Natural killer cell treated with Interleukin-12 subunit alpha and Interleukin-12 subunit beta and Interleukin-15 and Interleukin-18, amount 100 ng/mL, for 72 hours (primary cell): ENCODE data around the gene CTSD. TPM values are rescaled to one million over a fixed set of nuclear protein-coding genes. Genes with fewer than 3 reads are reported as not detected.

Experiments used
- ATAC-seq, 2 donors: fragments of 150-1000 bp; cut with Tn5 transposase in 1 of 2; sonication (Bioruptor Pico), chemical (Tn5 transposase) in 1 of 2; 2 replicates each; pipeline ENCODE4 v1.10.0; 2021
- DNase-seq: peaks from one replicate; pipeline ENCODE4 v3.0.0; 2022; ENCODE audit warnings: low spot score
- H3K27ac Mint-ChIP-seq, 2 donors: 1 replicate in 1 of 2; 2 replicates in 1 of 2; pipeline ENCODE4 v1.8.0; 2022; ENCODE audit warnings: mixed read lengths in 2 of 2, mild to moderate bottlenecking in 1 of 2, moderate library complexity in 1 of 2
- H3K27me3 Mint-ChIP-seq, 2 donors: 1 replicate in 1 of 2; 2 replicates in 1 of 2; pipeline ENCODE4 v1.8.0; 2022; ENCODE audit warnings: mixed read lengths in 2 of 2
- H3K36me3 Mint-ChIP-seq: one replicate; pipeline ENCODE4 v1.8.0; 2022; ENCODE audit warnings: mixed read lengths
- H3K4me1 Mint-ChIP-seq, 2 donors: 1 replicate in 1 of 2; 2 replicates in 1 of 2; pipeline ENCODE4 v1.8.0; 2022; ENCODE audit warnings: low read depth in 2 of 2, mixed read lengths in 2 of 2, mild to moderate bottlenecking in 1 of 2
- H3K4me3 Mint-ChIP-seq: one replicate; pipeline ENCODE4 v1.8.0; 2022; ENCODE audit warnings: mixed read lengths
- H3K9me3 Mint-ChIP-seq: 2 replicates; pipeline ENCODE4 v1.8.0; 2022; ENCODE audit warnings: mixed read lengths
- total RNA-seq, 2 donors: library from RNA; stranded (reverse); gene quantifications; one replicate each; pipeline ENCODE4 v1.2.3, GENCODE V29; 2022

Gene CTSD
- total RNA-seq, 2 donors from 2014 or later: 350 to 592 TPM

DNA sequence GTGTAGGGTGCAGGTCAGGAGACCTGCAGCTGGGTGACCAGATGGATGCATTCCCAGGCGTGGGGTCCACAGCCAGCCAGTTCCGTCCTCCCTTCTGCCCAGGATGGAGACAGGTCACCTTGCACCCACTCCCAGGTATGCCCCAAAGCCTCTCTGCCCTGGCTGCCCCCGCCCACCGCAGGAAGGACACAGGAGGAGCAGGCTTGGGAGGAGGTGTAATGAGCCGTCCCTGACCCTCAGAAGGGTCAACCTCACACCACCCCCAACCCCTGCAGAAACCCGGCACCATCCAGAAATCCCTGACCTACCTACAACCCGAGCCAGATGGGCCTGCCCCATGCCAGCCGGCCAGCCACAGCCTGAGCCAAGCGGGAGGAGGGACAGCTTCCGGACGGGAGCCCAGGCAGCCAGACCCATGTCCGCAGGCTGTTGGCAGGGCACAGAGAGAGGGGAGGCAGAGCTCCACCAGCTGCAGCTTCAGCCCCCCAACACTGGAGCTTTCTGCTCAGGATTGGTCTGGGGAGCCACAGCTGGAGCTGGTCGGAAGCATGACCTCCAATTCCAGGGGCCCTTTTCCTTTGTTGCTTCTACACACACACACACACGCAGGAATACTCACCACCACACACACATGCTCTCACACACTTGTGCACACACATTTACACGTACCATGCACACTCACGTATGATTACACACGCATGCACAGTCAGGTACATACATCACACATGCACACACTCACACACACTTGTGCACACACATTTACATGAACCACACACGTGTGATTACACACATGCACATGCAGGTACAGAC is 18.6 kb downstream of the CTSD start:
- ATAC-seq (no peak), DNase-seq (no peak)
- Mint-ChIP-seq H3K4me3 (no peak overlapping the region), H3K27me3 (peaks cover 0 to 5% of the 10 kb centered on the region in 2 donors), H3K36me3 (peaks cover 6% of the 10 kb centered on the region), H3K9me3 (peaks cover 8% of the 10 kb centered on the region), H3K27ac (no peak overlapping the region), H3K4me1 (peaks cover 19 to 24% of the 10 kb centered on the region in 2 donors)

DNA sequence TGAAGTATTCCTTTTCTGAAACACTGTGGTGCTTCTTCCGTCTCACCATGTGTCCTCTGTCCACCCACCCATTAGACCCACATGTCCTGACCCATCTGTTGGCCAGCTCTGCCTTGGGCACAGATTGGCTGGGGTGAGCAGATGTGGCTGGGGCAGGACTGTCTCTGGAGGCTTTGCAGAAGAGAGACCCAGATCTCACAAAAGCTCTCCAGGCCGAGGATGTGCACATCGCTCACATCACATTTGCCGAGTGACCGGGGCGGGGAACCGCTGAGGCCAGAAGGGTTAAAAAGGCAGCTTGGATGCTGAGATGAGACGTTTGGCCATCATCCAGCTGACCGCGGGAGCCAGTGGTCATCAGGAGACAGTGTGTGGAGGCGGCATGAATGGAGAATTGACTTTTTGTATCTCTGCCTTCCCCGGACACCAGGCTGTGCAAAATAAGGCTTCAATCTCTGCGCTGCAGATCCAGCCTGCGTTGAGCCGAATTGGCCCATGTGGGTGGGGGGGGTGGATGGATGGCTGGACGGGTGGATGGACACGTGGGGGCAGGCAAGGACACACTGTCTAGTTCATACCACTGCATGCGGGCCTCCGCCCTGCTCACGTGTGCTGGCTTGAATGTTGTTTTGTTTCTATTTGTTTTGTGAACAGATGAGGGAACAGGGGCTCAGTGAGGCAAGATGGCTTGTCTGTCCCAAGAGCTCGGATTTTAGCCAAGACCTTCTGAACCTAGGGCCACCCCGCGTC is 19.4 kb downstream of the CTSD start:
- no peak for ATAC-seq
- no peak for DNase-seq
- Mint-ChIP-seq H3K27ac (no peak overlapping the region), H3K4me1 (peaks cover 11 to 20% of the 10 kb centered on the region in 2 donors), H3K27me3 (peaks cover 0 to under 1% of the 10 kb centered on the region in 2 donors), H3K9me3 (peaks cover 8% of the 10 kb centered on the region), H3K36me3 (peaks cover 6% of the 10 kb centered on the region), H3K4me3 (no peak overlapping the region)

DNA sequence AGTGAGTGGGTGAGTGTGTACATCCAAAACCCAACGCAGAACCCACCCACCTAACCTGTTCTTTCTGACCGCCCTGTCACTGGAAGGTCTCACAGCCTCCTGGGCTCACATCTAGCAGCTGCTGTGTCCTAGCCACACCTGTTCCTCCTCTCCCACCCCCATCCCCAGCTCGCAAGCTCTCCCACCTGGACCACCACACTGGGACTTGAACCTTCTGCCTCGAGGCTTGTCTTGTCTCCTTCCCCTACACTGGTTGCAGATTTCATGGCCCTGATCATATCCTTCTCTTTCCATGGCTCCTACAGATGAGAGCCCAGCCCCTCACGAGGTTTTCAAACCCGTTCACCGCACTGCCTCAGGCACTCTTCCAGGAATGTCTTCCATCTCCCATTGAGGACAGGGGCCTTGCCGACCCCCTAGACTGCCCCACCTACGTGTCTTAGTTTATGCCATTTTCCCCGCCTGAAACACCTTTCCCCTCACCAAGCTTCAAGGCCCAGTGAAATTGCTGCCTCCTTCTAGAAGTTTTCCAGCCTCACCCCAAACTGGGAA is 20.1 kb downstream of the CTSD start:
- H3K27me3 Mint-ChIP-seq: peaks cover 0 to 4% of the 10 kb centered on the region in 2 donors

DNA sequence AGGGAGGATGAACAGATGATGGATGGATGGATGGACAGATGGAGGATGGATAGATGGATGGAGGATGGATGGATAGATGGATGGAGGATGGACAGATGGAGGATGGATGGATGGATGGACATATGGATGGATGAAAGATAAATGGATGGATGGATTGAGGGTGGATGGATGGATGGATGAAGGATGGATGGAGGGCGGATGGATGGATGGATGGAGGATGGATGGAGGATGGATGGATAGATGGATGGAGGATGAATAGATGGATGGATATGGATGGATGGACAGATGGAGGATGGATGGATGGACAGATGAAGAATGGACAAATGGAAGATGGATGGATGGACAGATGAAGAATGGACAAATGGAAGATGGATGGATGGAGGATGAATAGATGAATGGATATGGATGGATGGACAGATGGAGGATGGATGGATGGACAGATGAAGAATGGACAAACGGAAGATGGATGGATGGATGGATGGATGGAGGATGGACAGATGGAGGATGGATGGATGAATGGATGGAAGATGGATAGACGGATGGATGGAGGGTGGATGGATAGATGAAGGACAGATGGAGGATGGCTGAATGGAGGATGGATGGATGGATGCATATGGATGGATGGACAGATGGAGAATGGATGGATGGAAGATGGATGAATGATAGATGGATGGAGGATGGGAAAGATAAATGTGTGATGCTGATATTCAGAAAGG is 20.7 kb downstream of the CTSD start:
- DNase-seq: no peak
- H3K36me3 Mint-ChIP-seq: peaks cover 6% of the 10 kb centered on the region
- peaks cover 6% of the 10 kb centered on the region in 2 donors for H3K27me3 Mint-ChIP-seq
- no peak overlapping the region for H3K4me3 Mint-ChIP-seq
- ATAC-seq: no peak
- no peak overlapping the region for H3K27ac Mint-ChIP-seq
- H3K4me1 Mint-ChIP-seq: peaks cover 11 to 21% of the 10 kb centered on the region in 2 donors
- peaks cover 8% of the 10 kb centered on the region for H3K9me3 Mint-ChIP-seq

More for the DNA sequence above, 20.1 kb downstream of the CTSD start:
- Mint-ChIP-seq H3K4me3 (no peak overlapping the region), H3K36me3 (peaks cover 6% of the 10 kb centered on the region), H3K4me1 (peaks cover 11 to 20% of the 10 kb centered on the region in 2 donors), H3K9me3 (peaks cover 8% of the 10 kb centered on the region), H3K27ac (no peak overlapping the region)
- DNase-seq: no peak
- ATAC-seq: no peak

DNA sequence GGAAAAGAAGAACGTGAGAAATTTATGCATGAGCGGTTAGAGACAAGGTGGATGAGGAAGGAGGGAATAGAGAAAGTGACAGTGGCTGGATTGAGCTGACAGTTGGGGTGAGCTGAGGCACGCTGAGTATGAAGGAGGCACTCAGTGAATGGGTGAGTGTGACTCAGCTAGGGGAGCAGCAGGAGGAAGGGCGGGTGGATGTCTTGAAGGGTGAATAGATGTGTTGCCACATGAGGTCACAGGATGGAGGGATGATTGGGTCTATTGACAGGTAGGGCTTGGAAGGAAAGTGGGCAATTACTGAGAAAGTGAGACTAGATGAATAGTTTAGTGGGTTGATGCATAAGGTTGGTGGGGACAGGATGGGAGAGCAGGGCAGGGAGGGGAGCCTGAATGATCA is 21.4 kb downstream of the CTSD start:
- DNase-seq (no peak), ATAC-seq (peak in 1 of 2 donors; percentile 74)
- H3K27ac Mint-ChIP-seq: no peak overlapping the region
- H3K36me3 Mint-ChIP-seq: peaks cover 6% of the 10 kb centered on the region
- no peak overlapping the region for H3K4me3 Mint-ChIP-seq
- peaks cover 6 to 7% of the 10 kb centered on the region in 2 donors for H3K27me3 Mint-ChIP-seq
- H3K4me1 Mint-ChIP-seq: peaks cover 11 to 21% of the 10 kb centered on the region in 2 donors
- H3K9me3 Mint-ChIP-seq: peaks cover 8% of the 10 kb centered on the region

DNA sequence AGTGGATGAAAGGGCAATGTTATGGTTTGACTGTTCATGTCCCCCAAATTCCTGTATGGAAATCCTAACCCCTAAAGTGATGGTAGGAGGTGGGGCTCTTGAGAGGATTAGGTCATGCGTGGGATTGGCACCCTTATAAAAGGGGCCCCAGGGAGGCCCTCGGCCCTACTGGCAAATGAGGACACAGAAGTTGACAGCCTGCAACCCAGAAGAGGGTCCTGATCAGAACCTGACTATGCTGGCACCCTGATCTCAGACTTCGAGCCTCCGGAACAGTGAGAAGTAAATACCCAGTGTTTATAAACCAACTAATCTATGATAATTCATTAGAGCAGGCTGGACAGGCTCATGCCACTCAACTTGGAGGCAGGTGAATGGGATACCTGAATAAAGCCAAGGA is 22.0 kb downstream of the CTSD start:
- Mint-ChIP-seq H3K9me3 (peaks cover 10% of the 10 kb centered on the region), H3K36me3 (peaks cover 9% of the 10 kb centered on the region), H3K27me3 (peaks cover 8 to 9% of the 10 kb centered on the region in 2 donors), H3K4me1 (peaks cover 11 to 21% of the 10 kb centered on the region in 2 donors), H3K27ac (no peak overlapping the region), H3K4me3 (no peak overlapping the region)
- DNase-seq: no peak
- ATAC-seq: no peak

DNA sequence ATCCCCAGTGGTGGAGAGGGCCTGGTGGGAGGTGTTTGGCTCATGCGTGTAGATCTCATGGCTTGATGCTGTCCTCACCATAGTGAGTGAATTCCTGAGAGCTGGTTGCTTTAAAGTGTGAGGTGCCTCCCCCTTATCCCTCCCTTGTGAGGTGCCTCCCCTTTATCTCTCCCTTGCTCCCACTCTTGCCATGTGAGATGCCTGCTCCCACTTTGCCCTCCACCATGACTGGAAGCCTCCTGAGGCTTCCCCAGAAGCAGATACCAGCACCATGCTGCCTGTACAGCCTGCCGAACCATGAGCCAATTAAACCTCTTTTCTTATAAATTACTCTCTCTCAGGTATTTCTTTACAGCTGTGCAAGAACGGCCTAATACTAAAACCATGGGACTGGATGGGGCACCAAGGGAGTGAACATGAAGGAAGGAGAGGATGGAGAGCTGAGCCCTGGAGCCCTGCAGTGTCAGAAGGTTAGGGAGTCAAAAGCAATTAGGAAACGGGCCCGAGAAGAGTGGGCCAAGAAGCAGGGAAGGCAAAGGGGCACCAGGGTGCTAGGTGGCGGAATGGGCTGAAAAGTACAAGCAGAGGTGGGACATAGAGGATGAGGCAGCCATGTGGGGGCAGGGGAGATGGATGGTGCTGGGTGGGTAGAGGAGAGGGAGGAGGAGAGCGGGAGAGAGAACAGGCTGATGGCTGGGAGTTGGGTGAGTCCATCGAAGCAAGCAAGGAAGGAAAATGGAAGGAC is 22.8 kb downstream of the CTSD start:
- Mint-ChIP-seq H3K4me3 (no peak overlapping the region), H3K9me3 (peaks cover 15% of the 10 kb centered on the region), H3K36me3 (peaks cover 12% of the 10 kb centered on the region), H3K27me3 (peaks cover 16 to 17% of the 10 kb centered on the region in 2 donors), H3K4me1 (peaks cover 11 to 16% of the 10 kb centered on the region in 2 donors), H3K27ac (no peak overlapping the region)
- ATAC-seq: no peak
- DNase-seq: no peak

DNA sequence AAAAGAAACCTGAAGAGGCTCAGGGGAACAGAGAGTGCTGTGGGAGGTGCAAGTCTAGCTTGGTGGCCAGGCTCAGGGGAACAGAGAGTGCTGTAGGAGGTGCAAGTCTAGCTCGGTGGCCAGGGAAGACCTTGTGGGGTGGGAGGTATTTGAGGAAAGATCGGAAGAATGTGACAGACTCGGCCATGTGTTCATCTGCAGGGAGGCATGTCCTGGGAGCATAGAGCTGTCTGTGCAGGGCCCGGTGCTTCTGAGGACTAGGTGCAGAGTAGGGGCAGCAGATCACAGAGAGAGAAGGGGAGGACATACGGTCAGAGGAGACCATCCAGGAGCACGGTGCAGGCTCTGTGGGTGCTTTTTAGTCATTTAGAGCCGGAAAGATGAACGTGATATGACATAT is 24.2 kb downstream of the CTSD start:
- peaks cover 17 to 25% of the 10 kb centered on the region in 2 donors for H3K27me3 Mint-ChIP-seq
- H3K36me3 Mint-ChIP-seq: peaks cover 18% of the 10 kb centered on the region
- no peak overlapping the region for H3K4me3 Mint-ChIP-seq
- H3K4me1 Mint-ChIP-seq: peaks cover 4 to 10% of the 10 kb centered on the region in 2 donors
- peaks cover 14% of the 10 kb centered on the region for H3K9me3 Mint-ChIP-seq
- no peak overlapping the region for H3K27ac Mint-ChIP-seq
- no peak for ATAC-seq
- DNase-seq: no peak

DNA sequence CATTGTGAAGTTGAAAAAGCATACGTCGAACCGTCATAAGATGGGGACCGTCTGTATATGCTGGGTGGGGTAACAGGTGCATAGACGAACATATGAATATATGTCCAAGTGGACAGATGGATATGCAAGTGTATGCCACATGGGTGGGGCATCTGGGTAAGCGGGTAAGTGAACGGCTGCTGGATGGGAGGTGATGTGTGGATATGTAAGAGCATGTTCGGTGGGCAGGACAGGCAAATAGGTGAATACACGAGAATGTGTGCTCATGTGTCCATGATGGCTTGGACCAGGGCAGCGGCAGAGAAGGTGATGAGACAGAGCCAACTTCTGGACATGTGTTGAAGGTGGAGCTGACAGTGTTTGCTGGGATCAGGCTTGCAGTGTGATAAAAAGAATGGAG is 25.3 kb downstream of the CTSD start:
- no peak overlapping the region for H3K27ac Mint-ChIP-seq
- peaks cover 24 to 35% of the 10 kb centered on the region in 2 donors for H3K27me3 Mint-ChIP-seq
- ATAC-seq (no peak), DNase-seq (no peak)
- peaks cover 14 to 21% of the 10 kb centered on the region in 2 donors for H3K4me1 Mint-ChIP-seq
- no peak overlapping the region for H3K4me3 Mint-ChIP-seq
- peaks cover 18% of the 10 kb centered on the region for H3K36me3 Mint-ChIP-seq
- peaks cover 14% of the 10 kb centered on the region for H3K9me3 Mint-ChIP-seq

DNA sequence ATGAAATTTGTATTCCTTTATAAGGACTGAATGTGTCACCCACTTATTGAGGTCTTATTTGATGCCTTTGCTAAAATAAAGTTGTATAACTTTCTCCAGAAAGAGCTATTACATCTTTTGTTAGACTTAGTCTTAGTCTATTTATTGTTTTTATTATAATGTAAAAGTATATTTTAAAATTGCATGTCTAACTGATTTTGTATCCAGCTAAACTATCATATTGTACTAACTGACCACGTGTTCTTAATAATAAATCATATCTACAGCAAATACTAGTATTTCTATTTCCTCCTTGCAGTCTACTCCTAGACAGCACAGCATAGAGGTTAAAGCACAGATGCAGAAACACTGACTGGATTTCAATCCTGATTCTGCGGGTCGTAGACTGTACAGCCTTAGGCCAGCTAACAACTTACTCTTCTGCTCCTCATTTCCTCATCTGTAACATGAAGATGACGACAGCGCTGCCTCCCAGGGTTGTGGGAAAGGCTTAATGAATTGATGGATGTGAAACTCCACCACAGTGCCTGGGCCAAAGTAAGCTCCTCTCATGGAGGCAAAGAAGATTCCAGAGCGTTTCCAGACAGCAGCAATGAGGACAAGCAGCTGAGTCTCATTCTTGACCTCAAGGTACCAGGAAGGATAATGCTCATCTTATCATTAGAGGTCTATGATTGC is 26.5 kb downstream of the CTSD start:
- ATAC-seq (no peak), DNase-seq (no peak)

DNA sequence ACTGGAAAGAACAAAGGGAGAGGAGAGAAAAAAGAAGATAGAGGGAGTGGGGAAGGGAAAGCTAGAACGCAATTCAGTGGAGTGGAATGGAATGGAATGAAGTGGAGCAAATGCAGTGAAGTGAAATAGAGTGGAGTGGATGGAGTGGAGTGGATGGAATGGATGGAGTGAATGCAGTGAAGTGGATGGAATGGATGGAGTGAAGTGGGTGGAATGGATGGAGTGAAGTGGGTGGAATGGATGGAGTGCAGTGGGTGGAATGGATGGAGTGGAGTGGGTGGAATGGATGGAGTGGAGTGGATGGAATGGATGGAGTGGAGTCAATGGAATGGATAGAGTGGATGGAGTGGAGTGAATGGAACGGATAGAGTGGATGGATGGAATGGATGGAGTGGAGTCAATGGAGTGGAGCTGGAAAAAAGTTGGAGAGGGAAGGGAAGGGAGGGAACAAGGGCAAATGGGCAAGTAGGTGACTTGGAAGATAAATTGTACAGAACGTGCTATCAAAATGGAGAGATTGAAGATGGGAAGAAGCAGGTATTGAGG is 27.2 kb downstream of the CTSD start:
- ATAC-seq (no peak), DNase-seq (no peak)
- peaks cover 14% of the 10 kb centered on the region for H3K9me3 Mint-ChIP-seq
- H3K4me3 Mint-ChIP-seq: no peak overlapping the region
- peaks cover 20% of the 10 kb centered on the region for H3K36me3 Mint-ChIP-seq
- no peak overlapping the region for H3K27ac Mint-ChIP-seq
- H3K4me1 Mint-ChIP-seq: peaks cover 17 to 26% of the 10 kb centered on the region in 2 donors
- H3K27me3 Mint-ChIP-seq: peaks cover 31 to 45% of the 10 kb centered on the region in 2 donors

More for the DNA sequence above, 26.5 kb downstream of the CTSD start:
- no peak overlapping the region for H3K27ac Mint-ChIP-seq
- H3K9me3 Mint-ChIP-seq: peaks cover 14% of the 10 kb centered on the region
- H3K27me3 Mint-ChIP-seq: peaks cover 26 to 38% of the 10 kb centered on the region in 2 donors
- H3K36me3 Mint-ChIP-seq: peaks cover 18% of the 10 kb centered on the region
- H3K4me3 Mint-ChIP-seq: no peak overlapping the region
- peaks cover 14 to 22% of the 10 kb centered on the region in 2 donors for H3K4me1 Mint-ChIP-seq

DNA sequence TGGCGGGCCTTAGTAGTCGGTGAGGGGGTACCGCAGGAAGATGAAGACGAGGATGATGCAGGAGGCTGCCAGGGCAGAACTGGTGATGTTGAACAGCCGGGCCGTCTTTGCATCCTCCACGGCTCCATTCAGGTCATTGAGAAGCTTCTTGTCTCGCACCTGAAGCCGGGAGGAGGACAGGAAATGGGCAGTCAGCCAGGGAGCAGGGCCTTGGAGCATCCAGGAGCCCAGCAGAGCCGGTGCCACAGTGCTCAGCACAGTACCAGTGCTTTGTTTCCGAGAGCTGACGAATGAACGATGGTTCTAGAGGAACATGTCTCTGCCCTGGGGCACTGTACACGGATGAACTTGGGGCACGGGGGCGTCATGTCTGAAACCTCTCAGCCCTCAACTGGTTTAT is 28.5 kb downstream of the CTSD start:
- peaks cover 22% of the 10 kb centered on the region for H3K36me3 Mint-ChIP-seq
- H3K4me3 Mint-ChIP-seq: no peak overlapping the region
- no peak overlapping the region for H3K27ac Mint-ChIP-seq
- H3K27me3 Mint-ChIP-seq: peaks cover 38 to 56% of the 10 kb centered on the region in 2 donors
- H3K4me1 Mint-ChIP-seq: peaks cover 30 to 36% of the 10 kb centered on the region in 2 donors
- DNase-seq: no peak
- no peak for ATAC-seq
- peaks cover 19% of the 10 kb centered on the region for H3K9me3 Mint-ChIP-seq
